HG02973 (cell line): ENCODE measurements around the gene KDM4B.
"Not testable (repeated sequence)": the region's sequence is repeated elsewhere in the genome, so short reads cannot be mapped to it uniquely, and the experiment has no call there.

Source experiments
- ATAC-seq: cut with Tn5 transposase; IDR thresholded peaks from one replicate; pipeline ENCODE4 v1.9.1; 2021; ENCODE audit warnings: moderate library complexity; ENCODE audit not compliant: unreplicated experiment

KDM4B gene

GRCh38 chr19:5160158-5160795, 191.4 kb downstream of the KDM4B start:
- ATAC-seq: not testable (repeated sequence)

- not testable (repeated sequence) for ATAC-seq
Observed at GRCh38 chr19:5164845-5165696, 196.2 kb downstream of the KDM4B start.

GRCh38 chr19:5165697-5166019, 196.7 kb downstream of the KDM4B start:
- ATAC-seq: no peak

- ATAC-seq: no peak
Observed at GRCh38 chr19:5166262-5166661, 197.3 kb downstream of the KDM4B start.

GRCh38 chr19:5170329-5170745, 201.4 kb downstream of the KDM4B start:
- no peak for ATAC-seq

GRCh38 chr19:5171711-5172110, 202.8 kb downstream of the KDM4B start:
- no peak for ATAC-seq

- no peak for ATAC-seq
Observed at GRCh38 chr19:5172859-5173630, 204.1 kb downstream of the KDM4B start.

- no peak for ATAC-seq
Observed at GRCh38 chr19:5173993-5174392, 205.1 kb downstream of the KDM4B start.

- no peak for ATAC-seq
Observed at GRCh38 chr19:5177745-5178450, 209.0 kb downstream of the KDM4B start.

- ATAC-seq: no peak
Observed at GRCh38 chr19:5178841-5179240, 209.9 kb downstream of the KDM4B start.

GRCh38 chr19:5179256-5179655, 210.3 kb downstream of the KDM4B start:
- ATAC-seq: no peak

GRCh38 chr19:5181329-5181728, 212.4 kb downstream of the KDM4B start:
- ATAC-seq: no peak

- no peak for ATAC-seq
Observed at GRCh38 chr19:5182751-5183150, 213.8 kb downstream of the KDM4B start.

- ATAC-seq: no peak
Observed at GRCh38 chr19:5183616-5184015, 214.7 kb downstream of the KDM4B start.

GRCh38 chr19:5184930-5185329, 216.0 kb downstream of the KDM4B start:
- no peak for ATAC-seq

GRCh38 chr19:5186293-5187050, 217.6 kb downstream of the KDM4B start:
- no peak for ATAC-seq

GRCh38 chr19:5188548-5189317, 219.8 kb downstream of the KDM4B start:
- ATAC-seq: no peak

GRCh38 chr19:5189318-5189607, 220.3 kb downstream of the KDM4B start:
- no peak for ATAC-seq

- no peak for ATAC-seq
Observed at GRCh38 chr19:5191091-5191490, 222.2 kb downstream of the KDM4B start.

- no peak for ATAC-seq
Observed at GRCh38 chr19:5192568-5192967, 223.7 kb downstream of the KDM4B start.
